HL-60 (cell line): Measurements from ENCODE around the gene RELL1.

Experiments
- DNase-seq, 2 experiments: peaks; one replicate each; pipeline ENCODE4 v3.0.0-alpha.2; 2010 to 2020; ENCODE audit warnings: low read depth in 1 of 2, low spot score in 1 of 2
- H3K27ac ChIP-seq: fragments of 250-450 bp; sonication (Bioruptor Pico); replicated peaks from 2 replicates; pipeline ENCODE4 v1.5.1; 2020; ENCODE audit warnings: mild to moderate bottlenecking, moderate library complexity
- H3K27me3 ChIP-seq: fragments of 250-450 bp; sonication (Bioruptor Pico); 2 replicates; pipeline ENCODE4 v1.5.1; 2021; ENCODE audit warnings: mild to moderate bottlenecking, moderate library complexity; ENCODE audit not compliant: insufficient read depth, poor library complexity, severe bottlenecking
- H3K4me3 ChIP-seq: replicated peaks from 2 replicates; pipeline ENCODE4 v1.5.1; 2011; ENCODE audit warnings: mild to moderate bottlenecking, control low read depth, low read length; ENCODE audit not compliant: insufficient read depth
- GABPA ChIP-seq: IDR thresholded peaks from 2 replicates; pipeline ENCODE4 v1.6.1; 2012; ENCODE audit warnings: low read depth
- POLR2AphosphoS5 ChIP-seq: IDR thresholded peaks from 2 replicates; pipeline ENCODE4 v1.6.1; 2012; ENCODE audit warnings: low read depth
- SPI1 ChIP-seq: IDR thresholded peaks from 2 replicates; pipeline ENCODE4 v1.6.1; 2012; ENCODE audit warnings: low read depth, mild to moderate bottlenecking, borderline replicate concordance
- TF ChIP-seq, protein P1 (sequence below): IDR thresholded peaks from one replicate; pipeline ENCODE4 v1.5.1; 2011; ENCODE audit warnings: low read length, control low read depth, inconsistent platforms; ENCODE audit not compliant: insufficient read depth
- TF ChIP-seq, protein P2 (sequence below): IDR thresholded peaks from 2 replicates; pipeline ENCODE4 v1.6.1; 2012; ENCODE audit warnings: low read depth; ENCODE audit not compliant: insufficient replicate concordance

The RELL1 gene

GRCh38 chr4:37590016-37590415 is 96.2 kb downstream of the RELL1 start:
- TF ChIP-seq GABPA (no peak), SPI1 (no peak)
- TF ChIP-seq, protein P1, sequence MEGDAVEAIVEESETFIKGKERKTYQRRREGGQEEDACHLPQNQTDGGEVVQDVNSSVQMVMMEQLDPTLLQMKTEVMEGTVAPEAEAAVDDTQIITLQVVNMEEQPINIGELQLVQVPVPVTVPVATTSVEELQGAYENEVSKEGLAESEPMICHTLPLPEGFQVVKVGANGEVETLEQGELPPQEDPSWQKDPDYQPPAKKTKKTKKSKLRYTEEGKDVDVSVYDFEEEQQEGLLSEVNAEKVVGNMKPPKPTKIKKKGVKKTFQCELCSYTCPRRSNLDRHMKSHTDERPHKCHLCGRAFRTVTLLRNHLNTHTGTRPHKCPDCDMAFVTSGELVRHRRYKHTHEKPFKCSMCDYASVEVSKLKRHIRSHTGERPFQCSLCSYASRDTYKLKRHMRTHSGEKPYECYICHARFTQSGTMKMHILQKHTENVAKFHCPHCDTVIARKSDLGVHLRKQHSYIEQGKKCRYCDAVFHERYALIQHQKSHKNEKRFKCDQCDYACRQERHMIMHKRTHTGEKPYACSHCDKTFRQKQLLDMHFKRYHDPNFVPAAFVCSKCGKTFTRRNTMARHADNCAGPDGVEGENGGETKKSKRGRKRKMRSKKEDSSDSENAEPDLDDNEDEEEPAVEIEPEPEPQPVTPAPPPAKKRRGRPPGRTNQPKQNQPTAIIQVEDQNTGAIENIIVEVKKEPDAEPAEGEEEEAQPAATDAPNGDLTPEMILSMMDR: no peak
- TF ChIP-seq, protein P2, sequence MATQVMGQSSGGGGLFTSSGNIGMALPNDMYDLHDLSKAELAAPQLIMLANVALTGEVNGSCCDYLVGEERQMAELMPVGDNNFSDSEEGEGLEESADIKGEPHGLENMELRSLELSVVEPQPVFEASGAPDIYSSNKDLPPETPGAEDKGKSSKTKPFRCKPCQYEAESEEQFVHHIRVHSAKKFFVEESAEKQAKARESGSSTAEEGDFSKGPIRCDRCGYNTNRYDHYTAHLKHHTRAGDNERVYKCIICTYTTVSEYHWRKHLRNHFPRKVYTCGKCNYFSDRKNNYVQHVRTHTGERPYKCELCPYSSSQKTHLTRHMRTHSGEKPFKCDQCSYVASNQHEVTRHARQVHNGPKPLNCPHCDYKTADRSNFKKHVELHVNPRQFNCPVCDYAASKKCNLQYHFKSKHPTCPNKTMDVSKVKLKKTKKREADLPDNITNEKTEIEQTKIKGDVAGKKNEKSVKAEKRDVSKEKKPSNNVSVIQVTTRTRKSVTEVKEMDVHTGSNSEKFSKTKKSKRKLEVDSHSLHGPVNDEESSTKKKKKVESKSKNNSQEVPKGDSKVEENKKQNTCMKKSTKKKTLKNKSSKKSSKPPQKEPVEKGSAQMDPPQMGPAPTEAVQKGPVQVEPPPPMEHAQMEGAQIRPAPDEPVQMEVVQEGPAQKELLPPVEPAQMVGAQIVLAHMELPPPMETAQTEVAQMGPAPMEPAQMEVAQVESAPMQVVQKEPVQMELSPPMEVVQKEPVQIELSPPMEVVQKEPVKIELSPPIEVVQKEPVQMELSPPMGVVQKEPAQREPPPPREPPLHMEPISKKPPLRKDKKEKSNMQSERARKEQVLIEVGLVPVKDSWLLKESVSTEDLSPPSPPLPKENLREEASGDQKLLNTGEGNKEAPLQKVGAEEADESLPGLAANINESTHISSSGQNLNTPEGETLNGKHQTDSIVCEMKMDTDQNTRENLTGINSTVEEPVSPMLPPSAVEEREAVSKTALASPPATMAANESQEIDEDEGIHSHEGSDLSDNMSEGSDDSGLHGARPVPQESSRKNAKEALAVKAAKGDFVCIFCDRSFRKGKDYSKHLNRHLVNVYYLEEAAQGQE: no peak
- DNase-seq: no peak
- H3K27me3 ChIP-seq: no peaks in the 10 kb centered on the region
- H3K4me3 ChIP-seq: no peak overlapping the region
- no peak overlapping the region for H3K27ac ChIP-seq

DNA sequence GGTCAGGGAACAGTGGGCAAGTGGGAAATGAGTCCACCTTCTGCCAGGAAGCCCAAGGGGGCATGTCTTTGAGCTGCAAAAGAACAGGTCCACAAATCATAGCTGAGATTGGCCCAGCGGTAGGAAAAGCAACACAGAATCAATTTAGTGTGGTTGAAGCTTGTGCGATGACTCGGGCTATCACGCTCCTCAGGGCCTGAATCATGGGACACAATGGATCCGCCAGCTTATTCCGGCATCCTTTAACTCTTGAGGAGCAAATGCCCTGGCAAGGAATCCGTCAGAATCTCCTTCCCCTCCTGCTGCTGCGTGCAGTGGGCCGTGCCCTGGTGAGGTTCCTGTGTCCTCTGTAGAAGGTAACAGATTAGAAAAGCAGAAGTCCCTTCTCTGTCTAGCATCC is 98.0 kb downstream of the RELL1 start:
- H3K27ac ChIP-seq: no peak overlapping the region
- peak; percentile 40; the same call in 1 of the 2 replicates for TF ChIP-seq SPI1
- TF ChIP-seq GABPA: no peak
- no peak for TF ChIP-seq POLR2AphosphoS5
- DNase-seq: no peak

DNA sequence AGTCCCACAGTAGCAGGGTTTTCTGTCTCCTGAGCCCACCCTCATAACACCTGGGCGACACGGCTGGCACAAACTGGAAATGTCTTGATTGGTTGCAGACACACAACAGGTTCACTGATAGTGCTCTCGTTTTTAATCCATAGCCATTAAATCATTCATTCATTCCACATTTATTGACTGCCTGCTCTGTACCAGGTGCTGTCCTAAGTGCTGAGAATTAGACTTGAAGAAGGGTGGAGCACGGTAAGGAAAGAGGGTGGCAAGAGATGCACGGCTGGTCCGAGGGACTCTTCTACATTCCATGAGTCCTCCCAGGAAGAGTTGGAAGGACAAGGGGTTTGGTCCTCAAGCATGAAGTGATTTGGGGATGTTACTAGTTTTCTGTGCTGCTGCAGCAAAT is 100.0 kb downstream of the RELL1 start:
- no peak overlapping the region for H3K27ac ChIP-seq

More for the DNA sequence above, 98.0 kb downstream of the RELL1 start:
- no peaks in the 10 kb centered on the region for H3K27me3 ChIP-seq
- H3K4me3 ChIP-seq: no peak overlapping the region

DNA sequence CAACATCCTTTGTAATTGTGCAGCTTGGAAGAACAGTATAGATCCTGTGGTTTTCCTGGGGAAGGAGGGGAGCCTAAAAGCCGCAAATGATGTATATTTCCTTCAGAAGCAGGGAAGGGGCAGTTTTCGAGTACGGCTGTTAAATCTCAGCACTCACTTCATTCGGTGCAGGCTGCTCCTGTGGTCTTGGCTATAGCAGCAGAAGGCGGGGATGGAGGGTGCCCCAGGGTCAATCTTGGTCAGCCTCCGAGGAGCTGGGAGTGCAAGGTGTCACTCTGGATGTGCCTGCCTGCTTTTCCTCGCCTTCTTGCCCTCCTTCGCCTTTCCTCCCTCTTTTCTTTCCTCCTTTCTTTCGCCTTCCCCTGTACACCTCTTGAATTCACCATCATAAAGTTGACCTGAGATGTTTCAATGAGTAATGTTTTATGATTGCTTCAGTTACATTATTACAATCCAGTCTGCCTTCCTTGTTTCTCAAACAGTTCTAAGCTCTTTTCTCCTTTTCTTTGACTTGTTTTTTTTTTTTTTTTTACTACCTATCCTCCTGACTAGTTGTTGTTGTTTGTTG is 101.6 kb downstream of the RELL1 start:
- Histone ChIP-seq H3K27me3 (no peaks in the 10 kb centered on the region), H3K27ac (no peak overlapping the region), H3K4me3 (no peak overlapping the region)
- DNase-seq: no peak
- TF ChIP-seq GABPA: no peak
- TF ChIP-seq POLR2AphosphoS5: no peak
- TF ChIP-seq, protein P2: no peak
- TF ChIP-seq, protein P1: no peak
- no peak for TF ChIP-seq SPI1

More for the DNA sequence above, 100.0 kb downstream of the RELL1 start:
- TF ChIP-seq, protein P2: peak; percentile 81
- no peak for TF ChIP-seq POLR2AphosphoS5
- Histone ChIP-seq H3K4me3 (no peak overlapping the region), H3K27me3 (no peaks in the 10 kb centered on the region)
- no peak for DNase-seq
